WTC11 (cell line): ENCODE measurements around the gene GHRL. TPM values are rescaled to one million over a fixed set of nuclear protein-coding genes. Genes with fewer than 3 reads are reported as not detected.

Source experiments
- ATAC-seq: fragments of 200-7000 bp; cut with Tn5 transposase; 2 replicates; pipeline ENCODE4 v1.10.0; 2021; ENCODE audit warnings: mild to moderate bottlenecking, moderate library complexity
- CTCF ChIA-PET: fragments of 300-600 bp; sonication (Branson Sonifier 250); formaldehyde crosslinking; loops from one replicate; lab custom pipeline; 2021; ENCODE audit warnings: antibody characterized with exemption; lab: Charles Lee
- POLR2A ChIA-PET: fragments of 350-600 bp; sonication (Branson Sonifier 250); formaldehyde crosslinking; loops from one replicate; lab custom pipeline; 2021; ENCODE audit warnings: antibody characterized with exemption; lab: Charles Lee
- DNase-seq: peaks from one replicate; pipeline ENCODE4 v3.0.0; 2021; ENCODE audit warnings: low spot score
- H3K27ac Mint-ChIP-seq: 2 replicates; pipeline ENCODE4 v1.8.0; 2021; ENCODE audit warnings: mixed read lengths
- H3K27me3 Mint-ChIP-seq: 2 replicates; pipeline ENCODE4 v1.8.0; 2021; ENCODE audit warnings: low read depth, mild to moderate bottlenecking, moderate library complexity, mixed read lengths
- H3K36me3 Mint-ChIP-seq: 2 replicates; pipeline ENCODE4 v1.8.0; 2021; ENCODE audit warnings: mixed read lengths
- H3K4me1 Mint-ChIP-seq: 2 replicates; pipeline ENCODE4 v1.8.0; 2022; ENCODE audit warnings: mixed read lengths
- H3K4me3 Mint-ChIP-seq: 2 replicates; pipeline ENCODE4 v1.8.0; 2021; ENCODE audit warnings: mild to moderate bottlenecking, moderate library complexity, mixed read lengths
- H3K9me3 Mint-ChIP-seq: 2 replicates; pipeline ENCODE4 v1.8.0; 2021; ENCODE audit warnings: mixed read lengths
- ATF6 ChIP-seq: sonication (generic); formaldehyde crosslinking; IDR thresholded peaks from 2 replicates; pipeline ENCODE4 v1.8.1; 2023; ENCODE audit warnings: mild to moderate bottlenecking, missing genetic modification reagents
- ESRRA ChIP-seq: sonication (generic); formaldehyde crosslinking; IDR thresholded peaks from 2 replicates; pipeline ENCODE4 v1.8.1; 2022; ENCODE audit warnings: mild to moderate bottlenecking, missing genetic modification reagents, borderline replicate concordance
- ETV6 ChIP-seq: sonication (generic); formaldehyde crosslinking; IDR thresholded peaks from 2 replicates; pipeline ENCODE4 v1.8.1; 2022; ENCODE audit warnings: mild to moderate bottlenecking, missing genetic modification reagents
- FOXP1 ChIP-seq: sonication (generic); formaldehyde crosslinking; IDR thresholded peaks from 2 replicates; pipeline ENCODE4 v1.8.0; 2022; ENCODE audit warnings: missing genetic modification reagents, mild to moderate bottlenecking, moderate library complexity, borderline replicate concordance
- GRHL2 ChIP-seq: fragments of 250-450 bp; sonication (Bioruptor Pico); IDR thresholded peaks from 2 replicates; pipeline ENCODE4 v1.8.0; 2022; ENCODE audit warnings: mild to moderate bottlenecking, moderate library complexity; ENCODE audit not compliant: insufficient replicate concordance, severe bottlenecking
- JUN ChIP-seq: sonication (generic); formaldehyde crosslinking; IDR thresholded peaks from 2 replicates; pipeline ENCODE4 v1.8.0; 2023; ENCODE audit warnings: mild to moderate bottlenecking, missing genetic modification reagents
- NR1H2 ChIP-seq: sonication (generic); formaldehyde crosslinking; IDR thresholded peaks from 2 replicates; pipeline ENCODE4 v1.9.0; 2021; ENCODE audit warnings: mild to moderate bottlenecking, moderate library complexity, missing genetic modification reagents
- OVOL2 ChIP-seq: fragments of 250-450 bp; sonication (Bioruptor Pico); IDR thresholded peaks from 2 replicates; pipeline ENCODE4 v1.9.0; 2021; ENCODE audit warnings: mild to moderate bottlenecking, borderline replicate concordance
- PRRX2 ChIP-seq: fragments of 250-450 bp; sonication (Bioruptor Pico); IDR thresholded peaks from 2 replicates; pipeline ENCODE4 v1.8.0; 2021; ENCODE audit warnings: mild to moderate bottlenecking
- RORB ChIP-seq: fragments of 250-450 bp; sonication (Bioruptor Pico); IDR thresholded peaks from 2 replicates; pipeline ENCODE4 v1.9.0; 2021; ENCODE audit warnings: mild to moderate bottlenecking
- SP1 ChIP-seq: sonication (generic); formaldehyde crosslinking; conservative IDR thresholded peaks from 2 replicates; pipeline ENCODE4 v1.8.1; 2022; ENCODE audit warnings: missing genetic modification reagents
- TEAD1 ChIP-seq: sonication (generic); formaldehyde crosslinking; IDR thresholded peaks from 2 replicates; pipeline ENCODE4 v1.8.0; 2022; ENCODE audit warnings: mild to moderate bottlenecking, missing genetic modification reagents
- ZNF121 ChIP-seq: sonication (generic); formaldehyde crosslinking; IDR thresholded peaks from 2 replicates; pipeline ENCODE4 v1.8.0; 2023; ENCODE audit warnings: missing genetic modification reagents
- ZNF138 ChIP-seq: sonication (generic); formaldehyde crosslinking; conservative IDR thresholded peaks from 2 replicates; pipeline ENCODE4 v1.8.1; 2022; ENCODE audit warnings: mild to moderate bottlenecking, moderate library complexity, missing genetic modification reagents
- ZNF232 ChIP-seq: sonication (generic); formaldehyde crosslinking; IDR thresholded peaks from 2 replicates; pipeline ENCODE4 v1.8.0; 2022; ENCODE audit warnings: mild to moderate bottlenecking, missing genetic modification reagents
- ZNF396 ChIP-seq: fragments of 250-450 bp; sonication (Bioruptor Pico); IDR thresholded peaks from 2 replicates; pipeline ENCODE4 v1.8.0; 2021; ENCODE audit warnings: mild to moderate bottlenecking, moderate library complexity, borderline replicate concordance
- ZNF423 ChIP-seq: fragments of 250-450 bp; sonication (Bioruptor Pico); IDR thresholded peaks from 2 replicates; pipeline ENCODE4 v2.1.2; 2022; ENCODE audit warnings: mild to moderate bottlenecking, moderate library complexity
- total RNA-seq: library from RNA; stranded (reverse); gene quantifications from 3 replicates; pipeline ENCODE4 v1.2.3, GENCODE V29; 2021
- TF ChIP-seq, protein P1 (sequence below): sonication (generic); formaldehyde crosslinking; IDR thresholded peaks from 2 replicates; pipeline ENCODE4 v1.8.1; 2023; ENCODE audit warnings: mild to moderate bottlenecking, missing genetic modification reagents, moderate library complexity
- TF ChIP-seq, protein P2 (sequence below): sonication (generic); formaldehyde crosslinking; IDR thresholded peaks from 2 replicates; pipeline ENCODE4 v1.8.0; 2023; ENCODE audit warnings: mild to moderate bottlenecking, missing genetic modification reagents
- TF ChIP-seq, protein P3 (sequence below): sonication (generic); formaldehyde crosslinking; IDR thresholded peaks from 2 replicates; pipeline ENCODE4 v1.8.1; 2022; ENCODE audit warnings: mild to moderate bottlenecking, moderate library complexity, missing genetic modification reagents
- TF ChIP-seq, protein P4 (sequence below): sonication (generic); formaldehyde crosslinking; IDR thresholded peaks from 2 replicates; pipeline ENCODE4 v1.8.1; 2023; ENCODE audit warnings: mild to moderate bottlenecking, moderate library complexity, missing genetic modification reagents
- TF ChIP-seq, protein P5 (sequence below): sonication (generic); formaldehyde crosslinking; IDR thresholded peaks from 2 replicates; pipeline ENCODE4 v1.8.1; 2022; ENCODE audit warnings: missing genetic modification reagents, borderline replicate concordance

GHRL gene
- total RNA-seq, 1 experiment from 2014 or later = 0.35 TPM

- H3K4me1 Mint-ChIP-seq = peaks cover 6% of the 10 kb centered on the region
Measured at GRCh38 chr3:10291641-10292040, 1.1 kb downstream of the GHRL start.

DNA sequence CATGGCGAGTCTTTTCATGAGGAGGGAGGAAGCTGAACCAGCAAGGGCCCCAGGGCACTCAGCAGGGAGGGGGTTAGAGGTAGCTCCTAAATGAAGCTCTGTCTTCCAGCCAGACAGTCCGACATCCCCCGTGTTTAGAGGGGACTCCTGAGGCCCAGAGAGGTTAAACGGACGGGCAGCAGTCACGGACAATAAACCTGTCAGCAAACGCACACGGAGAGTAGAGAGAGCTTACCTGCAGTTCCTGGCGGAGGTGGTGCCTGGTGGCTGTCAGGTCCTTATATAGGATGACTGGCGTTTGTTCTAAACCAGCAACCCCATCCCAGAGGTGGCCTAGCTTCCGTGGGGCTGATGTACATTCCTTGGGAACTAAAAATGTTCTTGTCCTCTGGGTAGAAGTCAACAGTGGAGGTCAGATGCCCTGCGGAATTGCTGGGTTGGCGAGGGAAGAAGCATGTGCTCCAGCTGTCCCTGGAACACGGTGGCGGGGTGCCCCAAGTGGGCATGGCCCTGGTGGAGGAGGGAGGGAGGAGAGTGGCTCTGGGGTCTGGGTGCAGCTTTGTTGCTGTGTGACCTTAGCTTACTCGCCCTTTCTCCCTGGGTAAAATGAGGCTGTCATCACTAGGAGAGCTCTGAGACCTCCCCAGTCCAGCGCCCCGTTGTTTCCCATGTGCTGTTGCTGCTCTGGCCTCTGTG lies 2.1 kb downstream of the GHRL start:
- Mint-ChIP-seq H3K36me3 (peaks cover 6% of the 10 kb centered on the region; the same call in 1 of the 2 replicates), H3K4me3 (no peak overlapping the region), H3K9me3 (no peaks in the 10 kb centered on the region), H3K4me1 (peaks cover 9% of the 10 kb centered on the region), H3K27me3 (no peaks in the 10 kb centered on the region), H3K27ac (no peak overlapping the region)
- DNase-seq (no peak), ATAC-seq (no peak)
- TF ChIP-seq FOXP1 (CRISPR knock-in tag) (no peak), ZNF121 (no peak), ZNF423 (no peak), ZNF396 (CRISPR knock-in tag) (no peak)
- CTCF ChIA-PET = interaction anchor here (1.0 to 1.7 kb wide), 6 partner anchors 14 to 448 kb away, joined by 3 to 6 read pairs (median 4); no protein-coding TSS in a partner anchor
- POLR2A ChIA-PET = no interaction called here

More at GRCh38 chr3:10291641-10292040, 1.1 kb downstream of the GHRL start:
- CTCF ChIA-PET = no interaction called here
- H3K27ac Mint-ChIP-seq = no peak overlapping the region; the same call in 1 of the 2 replicates
- TF ChIP-seq ZNF232 (CRISPR knock-in tag) (no peak), ETV6 (CRISPR knock-in tag) (no peak), ATF6 (no peak), ESRRA (no peak), OVOL2 (no peak), TEAD1 (no peak), NR1H2 (no peak), ZNF138 (no peak), GRHL2 (CRISPR knock-in tag) (no peak)
- TF ChIP-seq, protein P1, sequence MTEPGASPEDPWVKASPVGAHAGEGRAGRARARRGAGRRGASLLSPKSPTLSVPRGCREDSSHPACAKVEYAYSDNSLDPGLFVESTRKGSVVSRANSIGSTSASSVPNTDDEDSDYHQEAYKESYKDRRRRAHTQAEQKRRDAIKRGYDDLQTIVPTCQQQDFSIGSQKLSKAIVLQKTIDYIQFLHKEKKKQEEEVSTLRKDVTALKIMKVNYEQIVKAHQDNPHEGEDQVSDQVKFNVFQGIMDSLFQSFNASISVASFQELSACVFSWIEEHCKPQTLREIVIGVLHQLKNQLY = no peak
- TF ChIP-seq, protein P2, sequence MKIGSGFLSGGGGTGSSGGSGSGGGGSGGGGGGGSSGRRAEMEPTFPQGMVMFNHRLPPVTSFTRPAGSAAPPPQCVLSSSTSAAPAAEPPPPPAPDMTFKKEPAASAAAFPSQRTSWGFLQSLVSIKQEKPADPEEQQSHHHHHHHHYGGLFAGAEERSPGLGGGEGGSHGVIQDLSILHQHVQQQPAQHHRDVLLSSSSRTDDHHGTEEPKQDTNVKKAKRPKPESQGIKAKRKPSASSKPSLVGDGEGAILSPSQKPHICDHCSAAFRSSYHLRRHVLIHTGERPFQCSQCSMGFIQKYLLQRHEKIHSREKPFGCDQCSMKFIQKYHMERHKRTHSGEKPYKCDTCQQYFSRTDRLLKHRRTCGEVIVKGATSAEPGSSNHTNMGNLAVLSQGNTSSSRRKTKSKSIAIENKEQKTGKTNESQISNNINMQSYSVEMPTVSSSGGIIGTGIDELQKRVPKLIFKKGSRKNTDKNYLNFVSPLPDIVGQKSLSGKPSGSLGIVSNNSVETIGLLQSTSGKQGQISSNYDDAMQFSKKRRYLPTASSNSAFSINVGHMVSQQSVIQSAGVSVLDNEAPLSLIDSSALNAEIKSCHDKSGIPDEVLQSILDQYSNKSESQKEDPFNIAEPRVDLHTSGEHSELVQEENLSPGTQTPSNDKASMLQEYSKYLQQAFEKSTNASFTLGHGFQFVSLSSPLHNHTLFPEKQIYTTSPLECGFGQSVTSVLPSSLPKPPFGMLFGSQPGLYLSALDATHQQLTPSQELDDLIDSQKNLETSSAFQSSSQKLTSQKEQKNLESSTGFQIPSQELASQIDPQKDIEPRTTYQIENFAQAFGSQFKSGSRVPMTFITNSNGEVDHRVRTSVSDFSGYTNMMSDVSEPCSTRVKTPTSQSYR (CRISPR knock-in tag) = no peak
- TF ChIP-seq, all 79 proteins: peak for 0
- POLR2A ChIA-PET = no interaction called here
- H3K27me3 Mint-ChIP-seq = no peaks in the 10 kb centered on the region
- ATAC-seq = no peak
- H3K9me3 Mint-ChIP-seq = no peaks in the 10 kb centered on the region
- DNase-seq = no peak
- H3K36me3 Mint-ChIP-seq = peaks cover 10% of the 10 kb centered on the region
- no peak overlapping the region; the same call in 1 of the 2 replicates for H3K4me3 Mint-ChIP-seq

- DNase-seq (no peak), ATAC-seq (peak; percentile 31)
- Mint-ChIP-seq H3K4me3 (no peak overlapping the region), H3K27me3 (no peaks in the 10 kb centered on the region), H3K4me1 (peaks cover 9% of the 10 kb centered on the region), H3K9me3 (no peaks in the 10 kb centered on the region), H3K36me3 (0 out of 2 replicates have a peak, but pooled peaks cover under 1% of the 10 kb centered on the region), H3K27ac (no peak overlapping the region)
- CTCF ChIA-PET = interaction anchor here (0.8 to 1.7 kb wide), 7 partner anchors 10 to 449 kb away, joined by 3 to 6 read pairs (median 3); no protein-coding TSS in a partner anchor
- POLR2A ChIA-PET = no interaction called here
- TF ChIP-seq, protein P3, sequence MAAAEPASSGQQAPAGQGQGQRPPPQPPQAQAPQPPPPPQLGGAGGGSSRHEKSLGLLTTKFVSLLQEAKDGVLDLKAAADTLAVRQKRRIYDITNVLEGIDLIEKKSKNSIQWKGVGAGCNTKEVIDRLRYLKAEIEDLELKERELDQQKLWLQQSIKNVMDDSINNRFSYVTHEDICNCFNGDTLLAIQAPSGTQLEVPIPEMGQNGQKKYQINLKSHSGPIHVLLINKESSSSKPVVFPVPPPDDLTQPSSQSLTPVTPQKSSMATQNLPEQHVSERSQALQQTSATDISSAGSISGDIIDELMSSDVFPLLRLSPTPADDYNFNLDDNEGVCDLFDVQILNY = no peak
- TF ChIP-seq, protein P4, sequence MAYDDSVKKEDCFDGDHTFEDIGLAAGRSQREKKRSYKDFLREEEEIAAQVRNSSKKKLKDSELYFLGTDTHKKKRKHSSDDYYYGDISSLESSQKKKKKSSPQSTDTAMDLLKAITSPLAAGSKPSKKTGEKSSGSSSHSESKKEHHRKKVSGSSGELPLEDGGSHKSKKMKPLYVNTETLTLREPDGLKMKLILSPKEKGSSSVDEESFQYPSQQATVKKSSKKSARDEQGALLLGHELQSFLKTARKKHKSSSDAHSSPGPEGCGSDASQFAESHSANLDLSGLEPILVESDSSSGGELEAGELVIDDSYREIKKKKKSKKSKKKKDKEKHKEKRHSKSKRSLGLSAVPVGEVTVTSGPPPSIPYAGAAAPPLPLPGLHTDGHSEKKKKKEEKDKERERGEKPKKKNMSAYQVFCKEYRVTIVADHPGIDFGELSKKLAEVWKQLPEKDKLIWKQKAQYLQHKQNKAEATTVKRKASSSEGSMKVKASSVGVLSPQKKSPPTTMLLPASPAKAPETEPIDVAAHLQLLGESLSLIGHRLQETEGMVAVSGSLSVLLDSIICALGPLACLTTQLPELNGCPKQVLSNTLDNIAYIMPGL = no peak
- TF ChIP-seq PRRX2 (CRISPR knock-in tag) = no peak
- TF ChIP-seq RORB (CRISPR knock-in tag) = no peak
- TF ChIP-seq SP1 = no peak
- TF ChIP-seq, protein P5, sequence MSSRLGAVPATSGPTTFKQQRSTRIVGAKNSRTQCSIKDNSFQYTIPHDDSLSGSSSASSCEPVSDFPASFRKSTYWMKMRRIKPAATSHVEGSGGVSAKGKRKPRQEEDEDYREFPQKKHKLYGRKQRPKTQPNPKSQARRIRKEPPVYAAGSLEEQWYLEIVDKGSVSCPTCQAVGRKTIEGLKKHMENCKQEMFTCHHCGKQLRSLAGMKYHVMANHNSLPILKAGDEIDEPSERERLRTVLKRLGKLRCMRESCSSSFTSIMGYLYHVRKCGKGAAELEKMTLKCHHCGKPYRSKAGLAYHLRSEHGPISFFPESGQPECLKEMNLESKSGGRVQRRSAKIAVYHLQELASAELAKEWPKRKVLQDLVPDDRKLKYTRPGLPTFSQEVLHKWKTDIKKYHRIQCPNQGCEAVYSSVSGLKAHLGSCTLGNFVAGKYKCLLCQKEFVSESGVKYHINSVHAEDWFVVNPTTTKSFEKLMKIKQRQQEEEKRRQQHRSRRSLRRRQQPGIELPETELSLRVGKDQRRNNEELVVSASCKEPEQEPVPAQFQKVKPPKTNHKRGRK (CRISPR knock-in tag) = no peak
- no peak for TF ChIP-seq JUN (CRISPR knock-in tag)
Measured at GRCh38 chr3:10289787-10290355, 2.9 kb downstream of the GHRL start.
